Natural killer cell (primary cell): ENCODE measurements around the gene CHD5. TPM values are rescaled to one million over a fixed set of nuclear protein-coding genes. Genes with fewer than 3 reads are reported as not detected.

ENCODE experiments used
- ATAC-seq, 3 donors: fragments of 150-1000 bp in 2 of 3; fragments of 200-7000 bp in 1 of 3; cut with Tn5 transposase; 1 replicate in 1 of 3; 2 replicates in 2 of 3; pipeline ENCODE4 v1.10.0; 2021; ENCODE audit warnings: mild to moderate bottlenecking in 2 of 3, moderate library complexity in 2 of 3
- DNase-seq, 2 donors: peaks; one replicate each; pipeline versions ENCODE4 v3.0.0 to v3.0.0-alpha.2; 2013 to 2021; ENCODE audit warnings: mixed read lengths in 1 of 2
- H3K27ac ChIP-seq: one replicate; pipeline ENCODE4 v1.5.1; 2013; ENCODE audit warnings: mild to moderate bottlenecking, low read length
- H3K27me3 ChIP-seq: one replicate; pipeline ENCODE4 v1.6.1; 2013; ENCODE audit warnings: low read length; ENCODE audit not compliant: control insufficient read depth, insufficient read depth
- H3K36me3 ChIP-seq: one replicate; pipeline ENCODE4 v1.6.1; 2013; ENCODE audit warnings: low read length; ENCODE audit not compliant: control insufficient read depth, insufficient read depth
- H3K4me1 ChIP-seq: one replicate; pipeline ENCODE4 v1.6.1; 2013; ENCODE audit warnings: low read length; ENCODE audit not compliant: control insufficient read depth, insufficient read depth
- H3K4me3 ChIP-seq: one replicate; pipeline ENCODE4 v1.5.1; 2013; ENCODE audit warnings: low read length
- H3K9me3 ChIP-seq: one replicate; pipeline ENCODE4 v1.6.1; 2013; ENCODE audit warnings: low read length; ENCODE audit not compliant: control insufficient read depth, insufficient read depth
- H3K27ac Mint-ChIP-seq, 2 donors: one replicate each; pipeline ENCODE4 v1.8.0; 2022; ENCODE audit warnings: mild to moderate bottlenecking in 2 of 2, mixed read lengths in 2 of 2, moderate library complexity in 1 of 2
- H3K27me3 Mint-ChIP-seq, 2 donors: one replicate each; pipeline ENCODE4 v1.8.0; 2022; ENCODE audit warnings: low read depth in 2 of 2, mixed read lengths in 2 of 2
- H3K36me3 Mint-ChIP-seq: one replicate; pipeline ENCODE4 v1.8.0; 2022; ENCODE audit warnings: mixed read lengths
- H3K4me1 Mint-ChIP-seq, 2 donors: one replicate each; pipeline ENCODE4 v1.8.0; 2022; ENCODE audit warnings: mixed read lengths in 2 of 2
- H3K4me3 Mint-ChIP-seq: one replicate; pipeline ENCODE4 v1.8.0; 2022; ENCODE audit warnings: mild to moderate bottlenecking, moderate library complexity, mixed read lengths
- H3K9me3 Mint-ChIP-seq, 2 donors: one replicate each; pipeline ENCODE4 v1.8.0; 2022; ENCODE audit warnings: mixed read lengths in 2 of 2
- CTCF ChIP-seq: fragments of 200-600 bp; IDR thresholded peaks from one replicate; pipeline ENCODE4 v1.8.0; 2022; ENCODE audit warnings: antibody characterized with exemption
- WGBS: methylation state at CpG from one replicate; pipeline ENCODE4 v1.1.7; 2013; ENCODE audit warnings: missing lambda C conversion rate; ENCODE audit not compliant: insufficient coverage; 5-methylcytosine and 5-hydroxymethylcytosine counted together
- intact Hi-C: fragments of 100-400 bp; cut with micrococcal nuclease; formaldehyde crosslinking; loops from one replicate; pipeline ENCODE4 v1.14.2; 2022
- total RNA-seq, 4 donors: library from RNA; stranded (reverse); fragments of 120-200 nt in 1 of 4; gene quantifications; one replicate each; pipeline versions ENCODE4 v1.2.3 to v1.2.4, GENCODE V29; 2013 to 2022

Gene CHD5
- total RNA-seq, 3 donors from 2014 or later (not counting 1 experiment from before 2014, with no cell fraction given), result 0.34 to 1.2 (median 0.73) TPM

- DNase-seq, result no peak
- intact Hi-C loops, result loop anchor here (10.0 kb wide), 1 partner anchor 241 kb away; no protein-coding TSS in a partner anchor
- no peaks in the 10 kb centered on the region for H3K9me3 Mint-ChIP-seq
- H3K4me1 Mint-ChIP-seq, result peaks cover 0 to 20% of the 10 kb centered on the region in 2 donors
- Histone ChIP-seq H3K9me3 (no peaks in the 10 kb centered on the region), H3K27ac (no peak overlapping the region), H3K4me1 (no peaks in the 10 kb centered on the region), H3K4me3 (no peak overlapping the region), H3K36me3 (peaks cover 2% of the 10 kb centered on the region), H3K27me3 (no peaks in the 10 kb centered on the region)
- no peak overlapping the region for H3K27ac Mint-ChIP-seq
- no peak for ATAC-seq
- H3K4me3 Mint-ChIP-seq, result no peak overlapping the region
- WGBS, result 73% methylated on average over 13 of the region's 13 CpGs
- no peak for TF ChIP-seq CTCF
- no peaks in the 10 kb centered on the region for H3K36me3 Mint-ChIP-seq
- H3K27me3 Mint-ChIP-seq, result peaks cover 0 to 11% of the 10 kb centered on the region in 2 donors
Observed at GRCh38 chr1:6103854-6104530, 76.1 kb downstream of the CHD5 start.

GRCh38 chr1:6103111-6103853, 76.8 kb downstream of the CHD5 start:
- Histone ChIP-seq H3K4me3 (no peak overlapping the region), H3K9me3 (no peaks in the 10 kb centered on the region), H3K27ac (no peak overlapping the region), H3K36me3 (peaks cover 8% of the 10 kb centered on the region), H3K27me3 (no peaks in the 10 kb centered on the region), H3K4me1 (no peaks in the 10 kb centered on the region)
- Mint-ChIP-seq H3K4me1 (peaks cover 0 to 17% of the 10 kb centered on the region in 2 donors), H3K27me3 (peaks cover 0 to 8% of the 10 kb centered on the region in 2 donors), H3K4me3 (no peak overlapping the region), H3K36me3 (no peaks in the 10 kb centered on the region), H3K27ac (no peak overlapping the region), H3K9me3 (no peaks in the 10 kb centered on the region)
- ATAC-seq (no peak), DNase-seq (no peak)
- no peak for TF ChIP-seq CTCF
- WGBS, result 91% methylated on average over 22 of the region's 22 CpGs
- intact Hi-C loops, result loop anchor here (10.0 kb wide), 1 partner anchor 242 kb away; no protein-coding TSS in a partner anchor

GRCh38 chr1:6102532-6102845, 77.6 kb downstream of the CHD5 start:
- no peak overlapping the region for H3K4me3 Mint-ChIP-seq
- H3K27me3 Mint-ChIP-seq, result peaks cover 0 to 2% of the 10 kb centered on the region in 2 donors
- peaks cover 0 to 22% of the 10 kb centered on the region in 2 donors for H3K4me1 Mint-ChIP-seq
- Histone ChIP-seq H3K4me1 (no peaks in the 10 kb centered on the region), H3K36me3 (peaks cover 14% of the 10 kb centered on the region), H3K4me3 (no peak overlapping the region), H3K27ac (no peak overlapping the region), H3K27me3 (no peaks in the 10 kb centered on the region), H3K9me3 (no peaks in the 10 kb centered on the region)
- TF ChIP-seq CTCF, result no peak
- H3K27ac Mint-ChIP-seq, result no peak overlapping the region
- 85% methylated on average over 9 of the region's 9 CpGs for WGBS
- intact Hi-C loops, result loop anchor here (10.0 kb wide), 1 partner anchor 242 kb away; no protein-coding TSS in a partner anchor
- H3K9me3 Mint-ChIP-seq, result no peaks in the 10 kb centered on the region
- DNase-seq (no peak), ATAC-seq (no peak)
- H3K36me3 Mint-ChIP-seq, result no peaks in the 10 kb centered on the region
